ENCODE data around the gene CPD. TPM values are rescaled to one million over a fixed set of nuclear protein-coding genes. Genes with fewer than 3 reads are reported as not detected.

CPD gene
- total and polyA plus RNA-seq, 2 of the 13 experiments (the other 11 are each of a cell fraction or from before 2014, with no cell fraction given) = 46.1 to 72.3 TPM

DNA sequence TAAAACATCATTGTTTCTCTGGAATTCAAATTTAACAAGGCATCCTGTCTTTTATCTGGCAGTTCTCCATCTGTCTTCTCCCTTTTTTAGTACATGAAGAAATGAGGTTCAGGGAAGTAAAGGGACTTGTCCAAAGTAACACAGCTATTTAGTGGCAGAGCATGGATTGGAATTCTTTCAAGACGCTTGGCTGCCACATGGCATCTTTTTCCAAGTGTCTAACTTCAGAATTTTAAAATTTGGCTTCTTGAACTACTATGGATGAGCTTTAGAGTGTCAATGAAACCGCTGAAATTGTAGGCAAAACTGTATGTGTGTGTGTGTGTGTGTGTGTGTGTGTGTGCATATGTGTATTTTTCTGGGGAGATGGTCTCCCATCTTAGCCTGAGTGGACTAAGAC lies 39.6 kb upstream of the CPD start:
- H3K36me3 ChIP-seq (replicated peaks in 1 of 2; ENCODE audit: control insufficient read depth in 1 of 2, insufficient read depth in 2 of 2, low read length in 2 of 2) = no peaks in the 10 kb centered on the region
- no peaks in the 10 kb centered on the region for H3K9me3 ChIP-seq (ENCODE audit: low read length)
- POLR2A ChIA-PET = no interaction called here
- no TSS peak for BruUV-seq (replicated peaks)
- no peaks in the 10 kb centered on the region for H3K27me3 ChIP-seq (ENCODE audit: control insufficient read depth in 1 of 2, insufficient read depth in 2 of 2, low read length in 2 of 2)
- ATAC-seq = no peak
- no peak overlapping the region for H2AFZ ChIP-seq (ENCODE audit: low read length)
- H3K4me1 ChIP-seq (ENCODE audit: insufficient read depth, low read length) = peaks cover 85% of the 10 kb centered on the region
- no peak for FAIRE-seq
- H3K4me3 ChIP-seq (replicated peaks in 1 of 3; ENCODE audit: insufficient read depth in 1 of 3, low read depth in 2 of 3, low read length in 3 of 3) = no peak overlapping the region
- H3K27ac ChIP-seq (ENCODE audit: extremely low read length, insufficient read depth, low read length) = no peak overlapping the region
- 96% methylated on average over 2 of the region's 2 CpGs for WGBS (ENCODE audit: low lambda C conversion rate)
- no peak overlapping the region for H3K4me2 ChIP-seq (ENCODE audit: low read depth, low read length)
- CTCF ChIA-PET (ENCODE audit: low intra/inter-chr PET ratio, low total read pairs) = interaction anchor here (1.6 to 1.7 kb wide), 2 partner anchors 40 to 138 kb away, joined by 3 to 6 read pairs; partner anchors contain the start of genes CPD and GOSR1
- in situ Hi-C loops (cut with HindIII; ENCODE audit: extremely low pct_ligation_motif_present, low pct_unique_long_range_greater_than_20kb) = loop anchor here (5.0 kb wide), 1 partner anchor 47 kb away; the partner anchor contains the start of gene BLMH
- no peaks in the 10 kb centered on the region for H4K20me1 ChIP-seq (ENCODE audit: insufficient read depth, low read length)
- intact Hi-C loops (cut with micrococcal nuclease; ENCODE audit: unreplicated experiment) = loop anchor here (5.0 kb wide), 1 partner anchor 62 kb away; no protein-coding TSS in a partner anchor
- no peak for DNase-seq (ENCODE audit: low spot score)
- no peaks in the 10 kb centered on the region for H3K79me2 ChIP-seq (ENCODE audit: insufficient read depth, low read length)
- no peak overlapping the region for H3K9ac ChIP-seq (ENCODE audit: insufficient read depth, low read depth, low read length)
- TF ChIP-seq GFI1 (CRISPR knock-in tag; IDR thresholded peaks at IDR 0.05; ENCODE audit: borderline replicate concordance) = no peak
- TF ChIP-seq KAT7 (CRISPR knock-in tag; IDR thresholded peaks at IDR 0.05; ENCODE audit: borderline replicate concordance) = no peak
- no peak for TF ChIP-seq MLXIP (CRISPR knock-in tag; IDR thresholded peaks at IDR 0.05; ENCODE audit: borderline replicate concordance)
- TF ChIP-seq PHF20 (CRISPR knock-in tag; IDR thresholded peaks at IDR 0.05) = no peak
- TF ChIP-seq KMT2A (CRISPR knock-in tag; IDR thresholded peaks at IDR 0.05) = no peak
- TF ChIP-seq ZNF770 (CRISPR knock-in tag; IDR thresholded peaks at IDR 0.05) = no peak
- TF ChIP-seq FOXJ3 (CRISPR knock-in tag; IDR thresholded peaks at IDR 0.05; ENCODE audit: borderline replicate concordance) = no peak
- no peak for TF ChIP-seq EZH2 (conservative IDR thresholded peaks at IDR 0.05; ENCODE audit: low read depth, low read length)
- TF ChIP-seq, protein P1, sequence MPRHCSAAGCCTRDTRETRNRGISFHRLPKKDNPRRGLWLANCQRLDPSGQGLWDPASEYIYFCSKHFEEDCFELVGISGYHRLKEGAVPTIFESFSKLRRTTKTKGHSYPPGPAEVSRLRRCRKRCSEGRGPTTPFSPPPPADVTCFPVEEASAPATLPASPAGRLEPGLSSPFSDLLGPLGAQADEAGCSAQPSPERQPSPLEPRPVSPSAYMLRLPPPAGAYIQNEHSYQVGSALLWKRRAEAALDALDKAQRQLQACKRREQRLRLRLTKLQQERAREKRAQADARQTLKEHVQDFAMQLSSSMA (CRISPR knock-in tag; IDR thresholded peaks at IDR 0.05) = no peak
- TF ChIP-seq ELF1 (CRISPR knock-in tag; IDR thresholded peaks at IDR 0.05) = no peak
- TF ChIP-seq POLR2AphosphoS5 (IDR thresholded peaks at IDR 0.05; ENCODE audit: low read depth, low read length) = no peak
